IPS-NIHi7 (cell line): Measurements from ENCODE around the gene ADARB2.
"Not testable (repeated sequence)": the region's sequence is repeated elsewhere in the genome, so short reads cannot be mapped to it uniquely, and the experiment has no call there.

Experiments used
- DNase-seq: peaks from one replicate; pipeline ENCODE4 v3.0.0; 2012; ENCODE audit warnings: mixed read lengths; ENCODE audit errors: extremely low spot score

ADARB2 gene

DNA sequence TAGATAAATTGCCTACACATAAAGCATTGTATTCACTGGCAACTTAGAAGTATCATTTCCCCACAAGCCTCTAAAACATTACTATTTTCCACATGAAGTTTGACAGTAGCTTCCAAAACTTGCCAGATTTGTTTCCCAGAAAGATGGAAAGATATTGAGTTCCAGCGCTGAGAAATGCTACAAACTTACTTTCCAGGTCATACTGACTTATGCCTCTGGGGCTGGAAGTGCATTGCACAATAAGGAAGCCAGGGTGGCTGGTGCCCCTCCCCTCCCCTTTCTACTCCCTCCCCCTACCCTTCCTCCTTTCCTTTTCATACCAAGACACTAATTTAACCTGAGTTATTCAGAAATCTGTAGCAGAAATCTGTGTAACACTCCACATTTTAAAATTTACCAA is 468.5 kb downstream of the ADARB2 start:
- no peak for DNase-seq

DNA sequence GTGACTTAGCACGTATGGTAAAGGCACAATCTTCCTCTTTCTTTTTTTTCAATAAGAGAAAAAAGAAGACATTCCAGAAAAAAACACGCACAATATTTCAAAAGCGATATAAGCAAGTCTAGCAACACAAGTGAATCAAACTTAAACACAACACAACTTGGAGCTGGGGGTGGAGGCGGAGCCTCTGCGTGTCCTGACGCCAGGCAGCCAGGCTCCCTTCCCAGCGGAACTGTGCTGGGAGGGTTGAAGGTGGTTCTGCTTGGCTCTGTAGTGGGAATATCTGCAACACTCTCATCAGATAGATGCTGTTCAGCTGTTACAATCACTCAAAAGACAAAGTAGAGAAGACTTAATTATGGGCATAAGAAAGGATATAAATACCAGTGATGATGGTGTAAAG is 469.8 kb downstream of the ADARB2 start:
- DNase-seq, result no peak

DNA sequence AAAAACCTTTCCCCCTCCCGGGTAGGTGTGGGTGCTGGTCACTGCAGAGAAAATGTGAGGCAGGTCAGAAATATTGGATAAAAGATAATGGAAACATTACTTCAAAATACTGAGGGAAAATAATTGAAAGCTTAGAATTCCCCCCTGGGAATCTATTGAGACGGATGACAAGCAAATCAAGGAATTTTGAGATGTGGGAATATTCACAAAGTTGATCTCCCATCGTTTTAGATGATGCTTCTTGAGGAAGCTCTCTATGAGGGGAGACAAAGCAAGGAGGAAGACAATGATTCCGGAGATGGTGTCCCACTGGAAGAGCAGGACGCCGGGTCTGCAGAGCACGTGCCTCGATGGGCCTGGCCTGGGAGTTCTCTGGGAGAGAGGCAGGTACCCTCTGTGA is 470.2 kb downstream of the ADARB2 start:
- DNase-seq, result no peak

DNA sequence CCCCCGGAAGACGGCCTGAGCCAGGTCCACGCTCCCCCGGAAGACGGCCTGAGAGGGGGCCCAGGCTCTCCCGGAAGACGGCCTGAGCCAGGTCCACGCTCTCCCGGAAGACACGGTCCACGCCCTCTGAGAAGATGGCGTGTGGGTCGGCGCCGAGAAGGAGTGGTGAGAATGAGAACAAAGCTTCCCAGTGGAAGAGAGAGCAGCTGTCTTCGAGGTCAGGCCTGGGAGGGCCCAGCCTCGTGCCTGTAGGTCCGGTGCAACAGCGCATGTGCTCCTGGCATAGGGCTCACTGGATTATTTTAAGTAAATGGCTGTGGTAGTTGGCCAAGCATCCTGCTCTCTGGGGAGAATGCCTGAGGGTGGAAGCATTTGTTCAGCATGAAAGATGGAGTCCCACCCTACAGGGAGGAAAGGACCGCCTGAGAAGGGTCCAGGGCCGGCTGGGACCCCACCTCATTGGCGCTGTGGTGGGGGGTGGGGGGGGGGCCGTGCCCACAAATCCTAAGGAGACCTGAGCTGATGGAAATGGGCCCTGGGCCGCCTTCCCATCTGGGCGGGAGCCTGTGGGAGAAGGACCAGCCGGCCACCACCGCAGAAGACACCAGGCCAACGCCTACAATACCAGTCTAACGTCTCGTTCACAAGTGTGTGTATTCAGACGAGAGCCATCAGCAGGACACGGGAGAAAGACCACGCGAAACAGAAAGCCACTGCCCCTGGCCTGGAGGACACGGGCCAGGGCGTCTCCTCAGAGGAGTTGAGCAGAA is 471.1 kb downstream of the ADARB2 start:
- DNase-seq, result no peak

DNA sequence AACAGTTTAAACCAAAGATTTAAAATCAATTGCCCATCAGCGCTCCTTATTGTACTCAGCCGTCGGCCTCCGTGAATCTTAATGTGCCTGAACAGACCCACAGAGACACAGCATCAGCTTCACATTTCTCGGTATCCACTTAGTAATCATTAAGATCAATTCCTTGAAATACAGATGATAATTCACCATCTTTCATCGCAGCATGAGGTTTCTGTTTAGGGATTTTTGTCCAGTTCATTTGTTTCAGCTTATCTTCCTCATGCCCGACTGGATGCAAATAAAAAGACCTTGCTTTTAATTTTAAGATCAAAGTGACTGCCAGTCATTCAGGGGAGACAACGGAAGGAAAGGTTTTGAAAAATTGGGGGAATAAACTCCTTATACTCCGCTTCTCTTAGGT is 473.3 kb downstream of the ADARB2 start:
- DNase-seq, result no peak

DNA sequence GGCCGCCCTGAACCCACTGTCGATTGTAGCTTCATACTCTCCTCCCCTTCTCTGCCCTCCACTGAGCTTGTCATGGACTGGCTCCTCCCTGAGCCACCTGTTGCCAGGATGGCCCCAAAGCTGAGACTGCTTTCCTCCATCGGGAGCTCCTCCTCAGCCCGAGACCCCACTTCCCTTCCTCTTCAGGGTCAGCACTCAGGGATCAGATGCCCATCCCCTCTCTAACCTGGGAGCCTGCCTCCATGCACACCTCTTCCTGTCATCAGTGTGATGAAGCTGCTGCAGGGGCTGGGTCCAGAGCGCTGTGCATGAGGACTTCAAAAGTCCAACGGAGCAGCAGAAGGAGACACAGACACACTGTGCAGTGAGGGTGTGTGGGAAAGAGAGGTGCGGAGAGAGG is 480.1 kb downstream of the ADARB2 start:
- no peak for DNase-seq

DNA sequence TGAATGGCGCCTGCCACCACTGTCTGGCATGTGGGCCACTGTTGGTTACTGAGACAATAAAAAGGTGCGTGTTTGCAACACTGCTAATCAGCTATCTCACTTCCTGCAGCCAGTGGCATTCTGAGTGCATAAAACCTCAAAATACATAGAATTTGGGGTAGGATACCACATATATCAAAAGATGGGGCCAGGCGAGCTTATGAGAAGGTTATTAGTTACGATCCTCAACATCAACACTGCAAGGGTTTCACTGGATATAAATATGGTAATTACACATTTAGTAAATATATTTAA is 480.9 kb downstream of the ADARB2 start:
- DNase-seq, result no peak

DNA sequence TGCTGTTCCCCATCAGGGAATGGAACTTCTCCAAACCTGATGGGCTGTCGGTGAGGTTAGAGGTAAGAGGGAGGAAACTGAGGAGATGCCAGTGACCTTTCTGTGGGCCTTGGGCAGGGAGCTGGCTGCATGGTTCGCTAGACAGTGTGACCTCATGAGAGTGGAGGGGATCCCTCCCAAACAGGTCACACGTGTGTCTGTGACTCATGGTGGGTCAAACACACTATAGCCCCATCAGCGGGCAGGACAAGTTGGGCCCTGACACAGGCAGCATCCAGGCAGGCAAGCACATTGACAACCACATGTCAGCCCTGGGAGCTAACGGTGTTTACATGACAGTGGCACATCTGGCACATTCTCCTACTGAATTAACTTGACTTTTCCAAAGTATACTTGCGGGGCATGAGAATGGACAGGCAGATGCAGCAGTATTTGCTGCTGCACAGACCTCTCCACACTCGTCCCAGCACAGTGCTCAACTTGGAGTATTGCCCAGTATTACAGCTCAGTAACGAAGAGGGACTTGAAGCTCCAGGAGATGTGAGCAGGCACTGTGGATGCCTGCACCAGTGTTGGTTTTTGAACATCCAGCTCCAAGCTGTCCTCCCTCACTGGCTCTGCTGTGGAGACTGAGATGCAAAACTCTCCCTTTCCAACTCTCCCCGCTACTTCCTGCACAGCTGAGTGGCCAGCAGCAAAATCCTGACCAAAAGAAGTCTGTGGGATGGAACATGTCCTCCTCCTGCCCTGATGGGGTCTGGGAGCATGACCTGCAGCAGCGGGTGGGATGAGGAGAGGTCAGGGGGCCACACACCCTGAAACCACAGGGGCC is 481.5 kb downstream of the ADARB2 start:
- no peak for DNase-seq

DNA sequence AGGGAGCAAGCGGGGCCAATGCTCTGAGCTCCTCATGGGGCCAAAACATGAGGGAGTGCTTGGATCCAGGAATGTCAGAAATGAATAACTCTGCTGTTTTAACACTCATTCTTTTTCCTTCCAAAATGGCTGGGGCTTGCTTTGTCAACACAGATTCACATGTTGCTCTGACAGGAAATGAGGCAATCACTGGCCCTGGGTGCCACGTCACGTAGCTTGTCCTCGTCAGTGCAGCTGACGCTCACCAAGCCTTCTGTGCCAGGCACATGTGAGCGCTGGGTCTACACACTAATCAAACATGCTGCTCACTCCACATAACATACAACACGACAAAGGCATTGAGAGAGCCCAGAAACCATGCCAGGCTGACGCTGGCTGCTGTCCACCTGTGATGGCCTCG is 482.2 kb downstream of the ADARB2 start:
- no peak for DNase-seq

DNA sequence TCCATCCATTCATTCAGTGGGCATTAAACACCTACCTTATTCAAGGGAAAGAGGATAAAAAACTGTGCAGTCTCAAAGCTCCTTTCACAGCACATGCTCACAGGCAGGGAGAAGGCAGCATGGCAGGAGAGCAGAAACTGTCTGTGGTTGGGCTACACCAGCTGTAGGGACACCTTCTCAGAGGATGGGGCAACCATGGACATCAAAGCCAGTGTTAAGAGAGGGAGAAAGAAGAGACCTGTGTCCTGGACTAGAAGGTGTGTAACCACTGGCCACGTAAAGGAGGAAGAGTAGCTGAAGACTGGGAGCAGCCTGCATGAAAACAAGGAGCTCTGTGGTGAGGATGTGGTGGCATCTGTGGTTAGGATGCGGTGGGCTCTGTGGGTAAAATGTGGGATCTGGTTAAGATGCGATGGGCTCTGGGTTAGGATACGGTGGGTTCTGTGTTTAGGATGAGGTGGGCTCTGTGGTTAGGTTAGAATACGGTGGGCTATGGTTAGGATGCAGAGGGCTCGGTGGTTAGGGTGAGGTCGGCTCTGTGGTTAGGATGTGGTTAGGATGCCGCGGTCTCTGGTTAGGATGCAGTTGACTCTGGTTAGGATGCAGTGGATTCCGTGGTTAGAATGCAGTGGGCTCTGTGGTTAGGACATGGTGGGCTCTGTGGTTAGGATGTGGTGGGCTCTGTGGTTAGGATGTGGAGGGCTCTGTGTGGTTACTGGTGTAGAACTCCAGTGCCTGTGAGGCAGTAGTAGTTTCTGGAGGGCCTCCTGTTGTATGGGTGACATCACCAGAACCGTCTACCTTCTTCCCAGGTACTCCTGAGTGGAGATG is 483.6 kb downstream of the ADARB2 start:
- no peak for DNase-seq

DNA sequence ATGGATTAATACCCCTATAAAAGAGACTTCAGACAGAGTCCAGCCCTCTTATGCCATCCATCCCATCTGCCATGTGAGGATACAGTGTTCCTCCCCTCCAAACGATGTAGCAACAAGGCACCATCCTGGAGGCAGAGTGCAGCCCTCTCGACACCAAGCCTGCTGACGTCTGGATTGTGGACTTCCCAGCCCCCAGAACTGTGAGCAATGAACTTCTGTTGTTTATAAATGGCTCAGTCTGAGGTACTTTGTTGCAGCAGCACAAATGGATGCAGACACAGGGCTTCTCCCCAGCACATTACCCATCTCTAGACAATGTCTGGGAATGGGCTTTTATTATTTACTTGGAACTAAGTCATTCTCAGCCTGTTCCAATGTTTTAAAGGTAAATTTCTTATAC is 485.6 kb downstream of the ADARB2 start:
- DNase-seq, result no peak

DNA sequence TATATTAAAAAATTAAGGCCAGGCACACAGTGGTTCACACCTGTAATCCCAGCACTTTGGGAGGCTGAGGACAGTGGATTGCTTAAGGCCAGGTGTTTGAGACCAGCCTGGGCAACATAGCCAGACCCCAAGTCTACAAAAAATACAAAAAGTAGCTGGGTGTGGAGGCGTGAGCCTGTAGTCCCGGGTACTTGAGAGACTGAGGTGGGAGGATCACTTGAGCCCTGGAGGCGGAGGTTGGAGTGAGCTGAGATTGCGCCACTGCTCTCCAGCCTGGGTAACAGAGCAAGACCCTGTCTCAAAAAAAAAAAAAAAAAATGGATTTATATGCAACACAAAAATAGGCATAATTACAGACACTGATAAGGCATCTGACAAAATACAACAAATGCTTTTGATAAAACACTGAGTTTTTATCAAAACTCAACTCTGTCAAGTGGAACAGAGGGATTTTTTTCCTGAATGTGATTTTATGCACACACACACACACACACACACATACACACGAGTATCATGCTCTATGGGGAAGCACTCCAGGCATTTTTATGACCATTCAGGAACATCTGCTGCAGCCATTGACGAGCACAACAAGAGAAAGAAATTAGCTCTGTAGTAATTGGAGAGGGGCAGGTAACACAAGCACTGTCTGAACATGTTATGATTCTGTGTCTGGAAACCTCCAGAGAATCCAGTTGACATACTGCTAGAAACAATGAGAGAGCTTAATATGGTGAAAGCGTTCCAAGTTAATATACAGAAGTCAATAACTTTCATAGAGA is 488.0 kb downstream of the ADARB2 start:
- DNase-seq, result no peak

DNA sequence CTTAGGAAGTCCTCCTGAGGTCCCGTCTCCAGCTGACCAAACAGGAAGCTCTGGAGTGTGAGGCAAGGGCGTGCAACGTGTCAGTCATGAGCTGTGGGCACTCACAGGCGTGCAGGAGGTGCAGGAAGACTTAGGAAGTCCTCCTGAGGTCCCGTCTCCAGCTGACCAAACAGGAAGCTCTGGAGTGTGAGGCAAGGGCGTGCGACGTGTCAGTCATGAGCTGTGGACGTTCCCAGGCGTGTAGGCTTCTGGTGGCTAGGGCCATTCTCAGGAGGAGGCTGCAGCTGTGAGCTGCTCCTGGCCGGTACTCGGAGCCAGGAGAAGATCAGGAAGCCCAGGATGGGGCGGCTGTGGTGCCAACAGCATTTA is 489.1 kb downstream of the ADARB2 start:
- not testable (repeated sequence) for DNase-seq

DNA sequence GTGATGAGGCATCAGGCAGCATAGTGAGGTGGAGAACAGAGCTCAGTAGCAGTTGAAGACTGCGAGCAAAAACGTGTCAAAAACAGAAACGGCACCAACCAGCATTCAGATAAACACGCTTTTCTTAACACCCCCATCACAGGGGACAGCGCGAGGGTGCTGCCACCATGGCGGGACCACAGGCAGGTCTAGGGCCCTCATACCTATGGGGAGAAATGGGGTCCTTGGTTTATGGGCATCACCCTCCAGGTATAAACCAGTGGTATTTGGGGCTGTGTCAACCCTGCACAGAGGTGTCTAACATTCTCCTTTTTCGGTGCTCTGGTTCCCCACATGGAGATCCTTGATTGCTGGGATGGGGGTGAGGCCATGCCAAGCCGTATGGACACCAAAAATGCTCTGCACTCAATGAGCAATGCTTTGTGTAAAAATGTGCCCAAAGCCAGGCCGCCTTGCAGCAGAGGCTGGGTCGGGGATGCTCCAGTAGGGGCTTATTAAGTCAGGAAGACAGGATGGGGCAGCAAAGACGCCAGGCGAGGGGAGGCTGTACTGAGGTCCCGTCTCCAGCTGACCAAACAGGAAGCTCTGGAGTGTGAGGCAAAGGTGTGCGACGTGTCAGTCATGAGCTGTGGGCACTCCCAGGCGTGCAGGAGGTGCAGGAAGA is 489.6 kb downstream of the ADARB2 start:
- DNase-seq, result no peak

DNA sequence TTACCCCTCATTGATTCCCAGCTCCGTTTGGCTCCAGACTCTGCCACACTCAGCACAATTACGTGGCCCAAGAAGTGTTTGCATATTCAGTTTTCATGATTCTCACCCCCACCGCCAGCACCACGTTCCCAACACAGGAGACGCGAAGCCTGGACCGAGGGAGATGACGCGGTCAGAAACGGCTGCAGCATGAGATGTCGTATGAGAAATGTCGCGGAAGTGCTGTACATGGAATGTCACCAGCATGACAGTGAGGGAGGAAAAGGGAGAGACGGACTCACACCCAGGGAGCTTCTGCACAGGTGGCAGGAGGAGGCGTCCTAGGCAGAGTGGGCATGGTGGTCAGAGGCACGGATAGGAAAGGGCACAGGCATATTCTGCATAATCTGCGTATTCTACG is 492.8 kb downstream of the ADARB2 start:
- no peak for DNase-seq

DNA sequence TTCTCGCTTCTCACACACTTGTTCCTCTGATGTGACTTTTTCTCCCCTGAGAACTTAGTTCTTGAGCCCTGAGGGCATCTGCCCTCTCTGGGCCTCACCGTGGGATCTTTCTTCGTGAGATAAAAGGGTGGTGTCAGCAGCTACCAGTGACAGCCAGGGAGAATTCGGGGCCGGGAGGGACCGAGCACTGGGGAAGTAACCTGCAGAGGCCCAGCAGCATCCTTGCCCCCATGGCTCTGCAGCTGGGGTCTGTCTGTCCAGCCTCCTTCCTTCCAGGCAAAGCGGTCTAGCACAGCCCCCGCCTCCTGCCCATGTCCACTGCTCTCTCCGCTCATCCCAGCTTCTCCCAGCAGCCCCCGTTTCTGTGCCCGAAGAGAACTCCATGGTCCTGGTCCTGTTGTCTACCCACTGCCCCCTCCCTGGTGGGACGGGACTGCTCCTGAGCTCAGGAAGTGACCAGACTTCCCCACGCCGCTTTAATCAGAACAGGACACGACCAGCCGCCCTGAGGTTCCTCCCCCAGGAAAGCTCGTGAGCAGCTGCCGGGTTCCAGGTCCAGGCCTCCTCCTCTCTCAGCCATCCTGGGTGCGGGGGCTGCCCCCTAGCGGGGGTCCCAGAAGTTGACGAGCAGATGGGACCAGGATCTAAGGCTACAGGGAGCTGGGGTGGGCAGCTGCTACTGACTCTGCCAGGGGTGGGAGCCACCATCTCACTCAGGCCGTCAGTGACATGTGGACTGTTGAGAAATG is 493.7 kb downstream of the ADARB2 start:
- peak; percentile 71 for DNase-seq

DNA sequence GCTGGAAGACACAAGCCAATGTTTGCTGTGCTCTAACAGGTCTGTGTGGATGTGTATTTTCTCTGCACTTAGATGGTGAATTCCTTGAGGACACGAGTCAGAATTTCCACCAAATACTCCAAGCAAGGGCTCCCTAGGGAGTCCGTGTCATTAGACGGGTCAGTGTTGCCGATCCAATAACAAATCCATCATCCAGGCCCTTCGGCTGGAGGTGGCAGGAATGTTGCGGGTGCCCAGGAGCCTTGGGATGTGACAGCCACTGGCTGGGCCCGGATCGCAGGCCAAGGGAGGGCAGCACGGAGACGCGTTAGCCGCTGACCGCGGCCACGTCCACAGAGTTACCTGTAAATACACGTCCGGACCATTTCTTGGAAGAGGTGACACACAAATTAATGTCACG is 494.4 kb downstream of the ADARB2 start:
- no peak for DNase-seq

DNA sequence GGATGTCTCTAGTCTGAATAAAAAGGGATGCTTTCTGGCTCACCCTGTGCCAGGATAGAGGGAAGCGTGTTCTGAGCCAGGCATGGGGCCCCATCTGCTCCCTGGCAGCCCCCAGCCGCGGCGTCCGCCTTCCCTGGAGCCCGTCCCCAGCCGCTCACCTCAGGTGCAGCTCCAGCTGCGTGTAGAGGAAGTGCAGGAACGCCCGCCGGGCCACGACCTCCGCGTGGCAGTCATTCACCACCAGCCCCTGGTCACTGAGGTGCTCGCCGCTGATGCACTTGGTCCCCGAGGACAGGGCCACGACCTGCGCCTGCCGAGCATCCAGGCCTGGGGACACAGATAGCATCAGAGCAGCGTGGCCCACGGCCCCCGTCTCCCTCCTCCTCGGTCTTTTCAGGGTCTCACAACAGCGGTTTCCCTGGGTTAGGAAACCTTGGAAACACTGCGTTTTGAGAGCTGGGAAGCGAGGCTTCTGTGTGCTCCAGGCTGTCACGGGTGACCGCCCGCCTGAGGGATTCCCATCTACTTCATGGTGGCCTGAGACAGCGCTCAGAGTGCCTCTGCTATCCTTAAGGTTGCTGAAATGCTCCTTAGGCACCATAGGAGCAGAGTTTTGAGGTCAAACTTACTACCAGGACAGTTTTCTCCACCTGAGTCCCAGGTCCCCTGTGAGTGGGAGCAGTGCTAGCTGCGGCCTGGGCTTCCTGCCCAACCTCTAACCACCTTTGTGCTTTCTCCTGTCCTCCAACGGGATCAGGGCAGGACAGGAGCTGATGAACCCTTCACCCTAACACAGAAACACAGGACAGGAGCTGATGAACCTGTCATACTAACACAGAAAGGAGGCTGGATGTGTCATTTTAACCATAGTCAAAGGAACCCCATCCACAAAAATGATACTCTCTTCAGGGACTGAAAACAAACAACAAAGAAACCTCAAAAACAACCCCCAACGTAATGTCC is 495.1 kb downstream of the ADARB2 start:
- no peak for DNase-seq

DNA sequence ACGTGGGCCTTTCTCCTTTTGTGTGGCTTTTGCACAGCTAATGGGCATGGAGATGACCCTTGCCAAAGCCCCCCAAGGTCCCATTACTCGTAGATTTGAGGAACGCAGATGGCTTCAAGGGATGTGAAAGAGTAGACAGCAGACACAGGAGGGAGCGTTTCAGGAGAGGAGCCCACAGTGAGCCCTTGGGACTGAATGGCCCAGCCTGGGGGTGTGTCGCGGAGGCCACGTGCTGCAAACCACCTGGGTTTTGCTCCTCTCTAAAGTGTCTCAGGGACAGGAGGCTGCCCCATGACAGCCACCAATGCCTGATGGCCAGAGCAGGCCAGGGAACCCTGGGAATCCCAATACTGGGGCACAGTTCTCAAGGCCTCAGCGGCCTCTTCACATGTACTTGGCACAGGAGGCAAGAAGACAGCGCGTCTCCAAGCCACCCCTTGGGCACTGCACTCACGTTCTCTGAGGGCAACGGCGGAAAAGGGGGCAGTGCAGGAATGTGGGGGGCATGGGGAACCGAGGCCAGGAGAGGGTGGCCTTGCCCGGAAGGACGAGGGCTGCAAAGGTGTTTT is 495.9 kb downstream of the ADARB2 start:
- no peak for DNase-seq
